Mesodermal cell (in vitro differentiated cells): ENCODE results near the gene RHCG.

ENCODE experiments used
- H3K27ac ChIP-seq: 2 replicates; pipeline ENCODE4 v1.7.0; 2013; ENCODE audit warnings: mild to moderate bottlenecking, low read depth, low read length, moderate library complexity; ENCODE audit not compliant: severe bottlenecking
- H3K36me3 ChIP-seq: 2 replicates; pipeline ENCODE4 v1.7.1; 2013; ENCODE audit warnings: mild to moderate bottlenecking, low read length, moderate library complexity; ENCODE audit not compliant: control insufficient read depth, insufficient read depth
- H3K4me1 ChIP-seq: one replicate; pipeline ENCODE4 v1.7.1; 2013; ENCODE audit warnings: mild to moderate bottlenecking, low read length; ENCODE audit not compliant: insufficient read depth, control insufficient read depth, poor library complexity, severe bottlenecking
- H3K4me3 ChIP-seq: 2 replicates; pipeline ENCODE4 v1.7.0; 2013; ENCODE audit warnings: low read length, control low read depth, mild to moderate bottlenecking; ENCODE audit not compliant: insufficient read depth, poor library complexity, severe bottlenecking; ENCODE audit errors: extremely low read depth
- H3K9me3 ChIP-seq: 2 replicates; pipeline ENCODE4 v1.7.1; 2013; ENCODE audit warnings: mild to moderate bottlenecking, low read length, moderate library complexity; ENCODE audit not compliant: control insufficient read depth
- WGBS, 2 experiments: methylation state at CpG; one replicate each; pipeline ENCODE4 v1.1.5; 2013; ENCODE audit warnings: missing lambda C conversion rate in 2 of 2; ENCODE audit not compliant: insufficient coverage in 2 of 2; 5-methylcytosine and 5-hydroxymethylcytosine counted together

RHCG gene

DNA sequence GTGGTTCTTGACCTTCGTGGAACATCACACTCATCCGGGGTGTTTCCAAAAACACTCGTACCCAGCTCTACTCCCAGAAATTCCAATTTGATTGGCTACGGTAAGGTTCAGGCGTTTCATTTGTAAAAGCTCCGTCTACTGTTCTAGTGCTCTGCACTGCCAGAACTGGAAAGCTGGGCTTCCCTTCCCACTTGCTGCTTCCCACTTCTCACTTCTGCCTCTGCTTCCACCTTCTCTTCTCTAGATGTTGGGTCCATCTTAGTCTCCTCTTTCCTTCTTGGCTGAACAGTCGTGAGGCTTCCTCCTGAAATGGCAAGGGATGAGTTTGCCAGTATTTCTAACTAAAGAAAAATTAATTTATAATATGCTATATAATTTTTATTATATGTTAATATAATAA is 29.8 kb upstream of the RHCG start:
- WGBS, 2 experiments = 89 to 90% methylated on average over 6 of the region's 7 CpGs

DNA sequence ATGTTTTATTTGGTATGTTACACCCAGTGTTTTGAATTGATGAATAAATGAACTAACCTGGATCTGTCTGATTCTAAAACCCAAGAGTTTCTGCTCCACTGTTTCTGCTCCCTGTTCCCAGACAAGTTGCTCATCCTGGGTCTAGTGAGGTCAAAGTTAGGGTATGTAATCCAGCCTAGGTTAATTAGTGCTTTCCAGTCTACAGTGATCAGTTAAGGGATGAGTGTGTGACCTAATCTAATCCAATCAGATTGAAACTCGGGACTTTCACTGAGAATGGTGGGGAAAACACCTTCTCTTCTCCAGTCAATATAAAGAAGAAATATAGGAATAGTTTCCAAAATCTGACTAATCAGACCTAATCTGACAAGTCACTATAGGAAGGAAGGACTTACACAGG is 27.8 kb upstream of the RHCG start:
- no peaks in the 10 kb centered on the region for H3K9me3 ChIP-seq
- no peak overlapping the region for H3K27ac ChIP-seq
- H3K4me1 ChIP-seq = no peaks in the 10 kb centered on the region
- no peaks in the 10 kb centered on the region for H3K36me3 ChIP-seq
- no peak overlapping the region for H3K4me3 ChIP-seq
- WGBS, 2 experiments = no CpG with 5 or more reads among the region's 1 CpG

More for the DNA sequence above, 29.8 kb upstream of the RHCG start:
- no peaks in the 10 kb centered on the region for H3K4me1 ChIP-seq
- H3K36me3 ChIP-seq = no peaks in the 10 kb centered on the region
- H3K9me3 ChIP-seq = no peaks in the 10 kb centered on the region
- H3K27ac ChIP-seq = no peak overlapping the region
- H3K4me3 ChIP-seq = no peak overlapping the region

DNA sequence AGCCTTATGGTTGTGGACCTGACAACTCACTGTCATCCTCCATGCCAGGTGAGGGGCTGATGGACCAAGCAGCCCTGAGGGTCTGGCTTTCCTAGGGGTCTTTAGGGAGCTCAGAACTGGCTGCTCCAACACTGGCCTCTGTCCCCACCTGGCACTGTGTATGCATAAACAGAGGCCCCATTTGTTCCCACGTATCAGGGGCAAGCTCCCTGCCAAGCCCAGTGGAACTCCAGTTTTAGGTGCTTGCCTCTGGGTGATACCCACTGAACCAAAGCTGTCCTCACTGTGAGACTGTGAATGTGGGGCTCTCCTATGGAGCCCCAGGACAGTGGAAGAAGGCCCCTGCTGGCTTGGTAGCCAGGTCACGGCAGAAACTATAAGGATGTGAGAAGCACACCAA is 26.7 kb upstream of the RHCG start:
- no peaks in the 10 kb centered on the region for H3K36me3 ChIP-seq
- H3K4me1 ChIP-seq = no peaks in the 10 kb centered on the region
- WGBS, 2 experiments = 76 to 86% methylated on average over 2 of the region's 2 CpGs
- no peak overlapping the region for H3K4me3 ChIP-seq
- no peak overlapping the region for H3K27ac ChIP-seq
- H3K9me3 ChIP-seq = no peaks in the 10 kb centered on the region

DNA sequence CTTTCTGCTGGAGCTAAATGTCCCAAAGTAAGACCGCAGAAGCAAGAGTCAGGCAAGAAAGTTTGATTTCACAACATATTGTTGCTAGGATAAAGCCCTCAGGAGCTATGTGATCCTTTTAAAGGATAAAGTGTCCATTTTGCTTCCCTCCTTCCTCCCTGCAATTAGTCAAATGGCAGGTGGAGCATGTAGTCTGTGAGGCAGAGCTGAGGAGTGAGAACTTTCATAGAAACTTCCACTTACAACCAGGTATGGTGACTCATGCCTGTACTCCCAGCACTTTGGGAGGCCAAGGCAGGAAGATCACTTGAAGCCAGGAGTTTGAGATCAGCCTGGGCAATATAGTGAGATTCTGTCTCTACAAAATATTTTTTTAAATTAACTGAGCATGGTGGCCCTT is 25.2 kb upstream of the RHCG start:
- Histone ChIP-seq H3K9me3 (no peaks in the 10 kb centered on the region), H3K4me3 (no peak overlapping the region), H3K27ac (no peak overlapping the region), H3K36me3 (no peaks in the 10 kb centered on the region), H3K4me1 (no peaks in the 10 kb centered on the region)
- WGBS, 2 experiments = 100% methylated on average over 1 of the region's 1 CpG

DNA sequence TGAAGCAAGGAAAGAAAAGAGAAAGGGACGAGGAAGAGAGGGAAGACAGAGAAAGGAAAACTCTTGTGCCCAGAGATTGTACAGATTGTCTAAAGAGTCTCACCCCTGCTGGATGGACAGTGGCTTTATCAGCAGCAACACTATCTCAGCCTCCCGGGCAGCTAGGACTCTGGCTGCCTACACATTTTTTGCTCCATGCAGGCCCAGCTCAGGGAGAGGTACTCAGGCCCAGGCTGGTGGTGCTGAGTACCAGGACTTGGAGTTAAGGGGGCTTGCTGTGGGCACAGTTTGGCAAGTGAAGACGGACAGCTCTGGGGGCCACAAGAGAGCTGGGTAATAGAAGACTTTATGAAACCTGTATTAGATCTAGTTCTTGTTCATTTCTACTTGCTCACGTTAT is 19.1 kb upstream of the RHCG start:
- H3K27ac ChIP-seq = no peak overlapping the region
- WGBS, 2 experiments = 90 to 91% methylated on average over 2 to 3 of the region's 4 CpGs
- H3K36me3 ChIP-seq = no peaks in the 10 kb centered on the region
- no peaks in the 10 kb centered on the region for H3K9me3 ChIP-seq
- H3K4me1 ChIP-seq = no peaks in the 10 kb centered on the region
- no peak overlapping the region for H3K4me3 ChIP-seq

DNA sequence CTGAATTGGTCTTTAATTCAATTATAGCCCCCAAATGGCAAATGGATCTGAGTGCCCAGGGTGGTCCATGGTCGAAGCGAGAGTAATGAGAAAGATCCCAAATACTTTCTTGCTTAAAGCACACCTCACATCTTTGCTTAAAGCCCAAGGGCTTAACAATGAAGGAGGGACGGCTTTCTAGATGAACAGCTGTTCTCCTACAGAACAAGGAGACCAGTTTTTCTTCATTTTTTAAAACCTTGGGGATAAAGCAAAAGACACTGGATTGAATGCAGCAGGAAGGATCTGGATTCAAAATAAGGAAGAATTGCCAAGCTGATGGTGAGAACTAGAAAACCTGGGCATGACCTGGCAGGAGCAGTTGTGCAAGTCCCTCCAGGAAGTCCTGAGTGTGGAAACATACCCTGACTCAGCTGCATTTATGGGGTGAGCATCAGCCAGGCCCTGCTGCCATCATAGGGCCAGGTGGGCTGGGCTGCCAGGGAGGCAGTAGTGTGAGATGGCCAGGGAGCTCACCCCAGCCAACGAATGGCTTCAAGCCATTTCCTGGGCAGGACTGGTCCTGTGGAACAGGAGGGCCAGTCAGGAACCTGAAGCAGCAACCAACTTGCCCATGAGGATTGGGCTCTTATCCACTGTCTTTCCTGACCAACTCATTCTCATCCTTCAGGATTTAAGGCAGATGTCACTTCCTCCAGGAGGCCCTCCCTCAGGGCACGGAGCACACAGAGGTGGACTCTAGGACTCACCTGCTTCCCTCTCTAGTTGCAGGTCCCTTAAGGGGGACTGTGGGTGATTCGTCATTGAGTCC is 18.4 kb upstream of the RHCG start:
- no peaks in the 10 kb centered on the region for H3K9me3 ChIP-seq
- 73 to 92% methylated on average over 5 to 6 of the region's 6 CpGs for WGBS, 2 experiments
- H3K27ac ChIP-seq = no peak overlapping the region
- no peak overlapping the region for H3K4me3 ChIP-seq
- H3K36me3 ChIP-seq = no peaks in the 10 kb centered on the region
- H3K4me1 ChIP-seq = no peaks in the 10 kb centered on the region

DNA sequence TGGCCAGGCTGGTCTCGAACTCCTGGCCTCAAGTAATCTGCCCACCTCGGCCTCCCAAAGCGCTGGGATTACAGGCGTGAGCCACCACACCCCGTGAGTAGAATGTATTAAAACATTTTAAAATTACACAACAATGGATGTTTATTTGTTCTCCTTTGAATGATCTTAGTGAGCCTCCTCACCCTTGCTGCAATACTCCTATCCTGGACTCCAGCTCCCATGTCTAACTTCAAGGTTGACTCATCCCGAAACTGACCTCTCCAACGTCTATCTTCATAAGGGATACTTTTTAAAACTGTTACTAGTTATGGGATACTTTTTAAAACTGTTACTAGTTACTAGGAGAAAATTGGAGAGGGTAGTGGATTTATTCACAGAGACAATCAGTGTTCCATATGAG is 17.8 kb upstream of the RHCG start:
- no peaks in the 10 kb centered on the region for H3K4me1 ChIP-seq
- no peaks in the 10 kb centered on the region for H3K36me3 ChIP-seq
- no peak overlapping the region for H3K4me3 ChIP-seq
- WGBS, 2 experiments = no CpG with 5 or more reads among the region's 7 CpGs
- H3K9me3 ChIP-seq = no peaks in the 10 kb centered on the region
- no peak overlapping the region for H3K27ac ChIP-seq

DNA sequence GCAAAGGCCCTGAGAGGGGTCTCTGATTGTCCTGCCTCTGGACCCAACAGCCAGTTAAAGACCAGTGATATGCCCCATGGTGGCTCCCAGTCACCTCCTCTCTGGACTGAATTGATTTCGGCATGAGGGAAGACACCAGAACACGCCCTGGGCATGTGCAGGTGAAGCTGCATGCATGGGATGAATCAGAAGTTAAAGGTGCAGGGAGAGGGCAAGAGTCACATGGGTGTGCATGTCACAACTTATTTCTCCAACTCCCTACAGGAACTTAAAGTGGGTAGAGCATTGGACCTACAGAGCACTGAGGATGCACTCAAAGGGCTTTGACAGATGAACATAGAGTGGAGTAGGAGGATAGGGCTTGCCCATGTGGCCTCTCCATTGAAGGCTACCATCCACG is 16.9 kb upstream of the RHCG start:
- Histone ChIP-seq H3K27ac (no peak overlapping the region), H3K9me3 (no peaks in the 10 kb centered on the region), H3K36me3 (no peaks in the 10 kb centered on the region), H3K4me1 (no peaks in the 10 kb centered on the region), H3K4me3 (no peak overlapping the region)
- 71 to 100% methylated on average over 1 to 3 of the region's 3 CpGs for WGBS, 2 experiments

DNA sequence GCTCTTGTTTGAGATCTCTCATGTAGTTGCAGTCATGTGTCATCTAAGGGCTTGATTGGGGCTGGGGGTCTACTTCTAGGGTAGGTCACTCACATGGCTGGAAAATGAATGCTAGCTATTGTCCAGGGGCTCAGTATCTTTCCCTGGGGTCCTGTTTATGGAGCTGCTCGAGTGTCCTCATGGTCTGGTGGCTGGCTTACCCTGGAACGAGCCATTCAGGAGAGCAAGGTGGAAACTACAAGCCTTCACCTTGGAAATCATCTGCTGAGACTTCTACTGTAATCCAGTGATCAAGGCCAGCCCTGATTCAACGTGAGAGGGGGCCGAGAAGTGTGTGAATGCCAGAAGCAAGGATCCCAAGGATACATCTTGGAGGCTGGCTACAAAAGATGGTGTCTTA is 16.2 kb upstream of the RHCG start:
- no peak overlapping the region for H3K4me3 ChIP-seq
- H3K36me3 ChIP-seq = no peaks in the 10 kb centered on the region
- H3K27ac ChIP-seq = no peak overlapping the region
- H3K4me1 ChIP-seq = no peaks in the 10 kb centered on the region
- no peaks in the 10 kb centered on the region for H3K9me3 ChIP-seq
- WGBS, 2 experiments = 78 to 83% methylated on average over 4 of the region's 4 CpGs

DNA sequence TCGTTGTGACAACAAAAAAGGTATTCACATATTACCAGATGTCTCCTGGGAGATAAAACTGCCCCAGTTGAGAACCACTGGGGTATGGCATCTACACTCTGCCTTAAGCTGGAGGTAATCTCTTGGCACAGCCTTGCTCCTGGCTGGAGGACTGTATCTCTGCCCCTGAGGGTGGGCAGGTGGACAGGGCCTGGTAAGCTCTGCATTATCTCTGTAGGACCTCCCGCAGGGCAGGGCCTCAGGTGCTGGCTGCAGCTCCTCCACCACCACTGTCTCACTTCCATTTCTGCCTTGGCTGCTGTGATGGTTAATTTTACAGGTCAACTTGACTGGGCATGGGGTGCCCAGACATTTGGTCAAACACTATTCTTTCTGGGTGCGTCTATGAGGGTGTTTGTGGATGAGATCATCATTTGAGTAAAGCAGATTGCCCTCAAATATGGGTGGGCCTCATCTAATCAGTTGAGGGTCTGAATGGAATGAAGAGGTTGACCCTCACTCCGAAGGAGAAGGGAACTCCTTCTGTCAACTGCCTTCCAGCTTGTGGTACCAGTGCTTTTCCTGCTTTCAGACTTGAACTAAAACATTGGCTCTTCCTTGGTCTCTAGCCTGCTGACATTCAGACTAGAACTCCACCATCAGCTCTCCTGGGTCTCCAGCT is 9.8 kb upstream of the RHCG start:
- H3K27ac ChIP-seq = no peak overlapping the region
- no peaks in the 10 kb centered on the region for H3K4me1 ChIP-seq
- H3K36me3 ChIP-seq = no peaks in the 10 kb centered on the region
- no peaks in the 10 kb centered on the region for H3K9me3 ChIP-seq
- 86 to 93% methylated on average over 2 to 3 of the region's 4 CpGs for WGBS, 2 experiments
- H3K4me3 ChIP-seq = no peak overlapping the region

DNA sequence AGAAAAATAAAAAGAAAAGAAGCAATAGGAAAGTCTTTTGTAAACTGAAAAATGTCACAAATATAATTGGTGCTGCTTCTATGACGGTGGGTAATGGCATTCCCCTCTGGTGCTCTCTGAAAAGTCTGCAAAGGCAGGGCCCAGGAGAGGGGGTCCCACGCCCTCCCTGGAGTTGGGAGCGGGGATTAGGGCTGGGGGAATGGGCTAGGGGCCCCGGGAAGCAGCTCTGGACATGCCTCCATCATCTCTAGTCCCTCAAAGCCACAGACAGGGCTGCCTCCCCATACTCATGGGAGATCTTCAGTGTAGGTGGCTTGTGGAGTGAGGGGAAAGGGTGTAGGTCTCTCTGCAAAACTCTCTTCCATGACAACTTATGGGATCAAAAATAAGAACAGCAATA is 7.8 kb upstream of the RHCG start:
- no peaks in the 10 kb centered on the region for H3K9me3 ChIP-seq
- H3K4me1 ChIP-seq = no peaks in the 10 kb centered on the region
- no peak overlapping the region for H3K27ac ChIP-seq
- WGBS, 2 experiments = 92 to 100% methylated on average over 1 to 2 of the region's 4 CpGs
- H3K36me3 ChIP-seq = no peaks in the 10 kb centered on the region
- no peak overlapping the region for H3K4me3 ChIP-seq
